ENCODE measurements around the gene DHFR2. TPM values are rescaled to one million over a fixed set of nuclear protein-coding genes. Genes with fewer than 3 reads are reported as not detected.

DHFR2 gene
- total and polyA plus RNA-seq, 2 of the 4 experiments (the other 2 are of a cell fraction) = 1.1 to 2.3 TPM

- no peak overlapping the region for H2AK9ac ChIP-seq (replicated peaks; ENCODE audit: low read depth, low read length, poor library complexity)
- ChIA-PET CTCF (no interaction called here), POLR2A (ENCODE audit: unreplicated experiment) (no interaction called here)
- TF ChIP-seq BHLHE40 (IDR thresholded peaks at IDR 0.05; ENCODE audit: low read depth, low read length) (no peak), FOS (IDR thresholded peaks at IDR 0.05; ENCODE audit: low read depth, low read length) (no peak), USF2 (IDR thresholded peaks at IDR 0.05; ENCODE audit: low read depth, low read length) (no peak), CEBPB (IDR thresholded peaks at IDR 0.05; ENCODE audit: low read depth, low read length) (no peak), RAD21 (IDR thresholded peaks at IDR 0.05; ENCODE audit: low read length) (no peak), NFE2L2 (IDR thresholded peaks at IDR 0.05; ENCODE audit: low read depth, low read length) (no peak), SMC3 (IDR thresholded peaks at IDR 0.05; ENCODE audit: low read depth, low read length) (no peak), RCOR1 (IDR thresholded peaks at IDR 0.05; ENCODE audit: insufficient replicate concordance, low read length) (no peak), MAZ (IDR thresholded peaks at IDR 0.05; ENCODE audit: borderline replicate concordance, low read depth, low read length) (no peak), CTCF (conservative IDR thresholded peaks at IDR 0.05; ENCODE audit: low read depth, low read length) (no peak), RFX5 (IDR thresholded peaks at IDR 0.05; ENCODE audit: low read depth, low read length) (no peak), MXI1 (IDR thresholded peaks at IDR 0.05; ENCODE audit: borderline replicate concordance, low read depth, low read length) (no peak), MAFK (IDR thresholded peaks at IDR 0.05; ENCODE audit: low read depth, low read length) (no peak), ELK1 (IDR thresholded peaks at IDR 0.05; ENCODE audit: borderline replicate concordance, low read depth, low read length) (no peak), CHD1 (IDR thresholded peaks at IDR 0.05; ENCODE audit: low read depth, low read length) (no peak), POLR2A (IDR thresholded peaks at IDR 0.05; ENCODE audit: low read depth, low read length) (no peak)
- no peaks in the 10 kb centered on the region for H3K36me3 ChIP-seq (ENCODE audit: control insufficient read depth, insufficient read depth, low read length)
- no peaks in the 10 kb centered on the region for H4K20me1 ChIP-seq (ENCODE audit: insufficient read depth, low read length)
- H2BK20ac ChIP-seq (ENCODE audit: low read depth, low read length) = no peak overlapping the region
- no CpG with 5 or more reads among the region's 3 CpGs for WGBS, 2 experiments (ENCODE audit: extremely low coverage in 2 of 2, insufficient read length in 1 of 2)
- H3K4me1 ChIP-seq (ENCODE audit: control insufficient read depth, insufficient read depth, low read length) = peaks cover 4% of the 10 kb centered on the region; the same call in 1 of the 2 replicates
- no peak overlapping the region for H2BK15ac ChIP-seq (ENCODE audit: low read depth, low read length)
- no peaks in the 10 kb centered on the region for H3K9me1 ChIP-seq (ENCODE audit: insufficient read depth, low read length)
- H3K4me2 ChIP-seq (ENCODE audit: low read depth, low read length) = no peak overlapping the region
- no peaks in the 10 kb centered on the region for H3K79me1 ChIP-seq (ENCODE audit: low read depth in 1 of 2, low read length in 2 of 2)
- no peak overlapping the region for H3K56ac ChIP-seq (ENCODE audit: extremely low read depth, insufficient read depth, low read length)
- H2BK5ac ChIP-seq (ENCODE audit: low read depth, low read length, poor library complexity, severe bottlenecking) = no peak overlapping the region
- no TSS peak for BruUV-seq (replicated peaks)
- no peak overlapping the region for H2BK120ac ChIP-seq (ENCODE audit: low read depth, low read length)
- no peak overlapping the region for H3K27ac ChIP-seq (ENCODE audit: insufficient read depth, low read length)
- H3K18ac ChIP-seq (ENCODE audit: low read depth, low read length) = no peak overlapping the region
- no peak overlapping the region for H3K9ac ChIP-seq (ENCODE audit: low read depth, low read length)
- H4K5ac ChIP-seq (ENCODE audit: low read depth, low read length) = no peak overlapping the region
- H3K27me3 ChIP-seq (ENCODE audit: control insufficient read depth, insufficient read depth, low read length) = no peaks in the 10 kb centered on the region
- intact Hi-C loops (cut with micrococcal nuclease) (no loop called here), dilution Hi-C loops (cut with HindIII; ENCODE audit: low sequenced_read_pairs, unreplicated experiment) (no loop called here), in situ Hi-C loops (cut with MboI; ENCODE audit: low sequenced_read_pairs) (no loop called here)
- no peak for ATAC-seq (ENCODE audit: low read depth)
- no peak overlapping the region for H4K8ac ChIP-seq (ENCODE audit: low read depth in 2 of 2, low read length in 2 of 2)
- H2AK5ac ChIP-seq (ENCODE audit: low read depth, low read length) = no peak overlapping the region
- H3K4ac ChIP-seq (ENCODE audit: low read depth, low read length) = no peak overlapping the region
- H3K23ac ChIP-seq (ENCODE audit: low read depth, low read length) = no peak overlapping the region
- no peak overlapping the region for H2AFZ ChIP-seq (replicated peaks; ENCODE audit: low read length, poor library complexity)
- no peak overlapping the region for H3K14ac ChIP-seq (replicated peaks; ENCODE audit: low read depth, low read length)
- H4K91ac ChIP-seq (ENCODE audit: insufficient read depth, low read depth, low read length) = no peak overlapping the region
- DNase-seq = no peak
- H3K4me3 ChIP-seq (ENCODE audit: insufficient read depth, low read depth, low read length) = no peak overlapping the region
- no peaks in the 10 kb centered on the region for H3K9me3 ChIP-seq (ENCODE audit: control insufficient read depth, insufficient read depth, low read length)
Observed at GRCh38 chr3:94011233-94011711, 51.4 kb downstream of the DHFR2 start.

Measured in IMR-90 (cell line).